ENCODE measurements around the gene SHLD1. TPM values are rescaled to one million over a fixed set of nuclear protein-coding genes. Genes with fewer than 3 reads are reported as not detected.
"Not testable (repeated sequence)": the region's sequence is repeated elsewhere in the genome, so short reads cannot be mapped to it uniquely, and the experiment has no call there.

The SHLD1 gene
- total and polyA plus RNA-seq, 12 donors: 3.2 to 8.5 (median 4.8) TPM

DNA sequence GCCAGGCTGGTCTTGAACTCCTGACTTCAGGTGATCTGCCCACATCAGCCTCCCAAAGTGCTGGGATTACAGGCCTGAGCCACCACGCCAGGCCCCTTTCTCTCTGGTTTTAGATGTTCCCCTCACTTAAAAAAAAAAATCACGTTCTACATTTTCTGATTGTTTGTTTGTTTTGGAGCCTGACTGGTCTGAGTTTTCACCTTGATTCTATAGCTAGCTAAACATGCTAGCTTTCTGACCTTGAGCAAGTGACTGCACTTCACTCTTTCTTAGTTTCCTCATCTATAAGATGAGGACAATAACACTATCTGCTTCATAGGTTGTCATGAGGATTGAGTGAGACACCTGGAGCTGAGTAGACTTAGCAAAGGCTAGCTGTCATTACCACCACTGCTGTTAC, 43.7 kb downstream of the SHLD1 start:
- peaks cover 0 to 9% (median 0%) of the 10 kb centered on the region in 9 donors for H3K36me3 ChIP-seq
- H3K4me1 ChIP-seq: peaks cover 0 to 6% (median 0%) of the 10 kb centered on the region in 9 donors
- DNase-seq (no peak), ATAC-seq (no peak)
- H3K27me3 ChIP-seq: no peaks in the 10 kb centered on the region
- no peak overlapping the region for H3K4me3 ChIP-seq
- H3K27ac ChIP-seq: no peak overlapping the region
- intact Hi-C loops (cut with DNase I): loop anchor here in 2 of 10 donors (10.0 kb wide), 3 partner anchors 141 to 249 kb away; no protein-coding TSS in a partner anchor
- 85 to 86% methylated on average over 2 of the region's 2 CpGs for WGBS, 2 donors
- no peaks in the 10 kb centered on the region for H3K9me3 ChIP-seq
- TF ChIP-seq, protein P1, sequence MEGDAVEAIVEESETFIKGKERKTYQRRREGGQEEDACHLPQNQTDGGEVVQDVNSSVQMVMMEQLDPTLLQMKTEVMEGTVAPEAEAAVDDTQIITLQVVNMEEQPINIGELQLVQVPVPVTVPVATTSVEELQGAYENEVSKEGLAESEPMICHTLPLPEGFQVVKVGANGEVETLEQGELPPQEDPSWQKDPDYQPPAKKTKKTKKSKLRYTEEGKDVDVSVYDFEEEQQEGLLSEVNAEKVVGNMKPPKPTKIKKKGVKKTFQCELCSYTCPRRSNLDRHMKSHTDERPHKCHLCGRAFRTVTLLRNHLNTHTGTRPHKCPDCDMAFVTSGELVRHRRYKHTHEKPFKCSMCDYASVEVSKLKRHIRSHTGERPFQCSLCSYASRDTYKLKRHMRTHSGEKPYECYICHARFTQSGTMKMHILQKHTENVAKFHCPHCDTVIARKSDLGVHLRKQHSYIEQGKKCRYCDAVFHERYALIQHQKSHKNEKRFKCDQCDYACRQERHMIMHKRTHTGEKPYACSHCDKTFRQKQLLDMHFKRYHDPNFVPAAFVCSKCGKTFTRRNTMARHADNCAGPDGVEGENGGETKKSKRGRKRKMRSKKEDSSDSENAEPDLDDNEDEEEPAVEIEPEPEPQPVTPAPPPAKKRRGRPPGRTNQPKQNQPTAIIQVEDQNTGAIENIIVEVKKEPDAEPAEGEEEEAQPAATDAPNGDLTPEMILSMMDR (IDR thresholded peaks at IDR 0.05): no peak

DNA sequence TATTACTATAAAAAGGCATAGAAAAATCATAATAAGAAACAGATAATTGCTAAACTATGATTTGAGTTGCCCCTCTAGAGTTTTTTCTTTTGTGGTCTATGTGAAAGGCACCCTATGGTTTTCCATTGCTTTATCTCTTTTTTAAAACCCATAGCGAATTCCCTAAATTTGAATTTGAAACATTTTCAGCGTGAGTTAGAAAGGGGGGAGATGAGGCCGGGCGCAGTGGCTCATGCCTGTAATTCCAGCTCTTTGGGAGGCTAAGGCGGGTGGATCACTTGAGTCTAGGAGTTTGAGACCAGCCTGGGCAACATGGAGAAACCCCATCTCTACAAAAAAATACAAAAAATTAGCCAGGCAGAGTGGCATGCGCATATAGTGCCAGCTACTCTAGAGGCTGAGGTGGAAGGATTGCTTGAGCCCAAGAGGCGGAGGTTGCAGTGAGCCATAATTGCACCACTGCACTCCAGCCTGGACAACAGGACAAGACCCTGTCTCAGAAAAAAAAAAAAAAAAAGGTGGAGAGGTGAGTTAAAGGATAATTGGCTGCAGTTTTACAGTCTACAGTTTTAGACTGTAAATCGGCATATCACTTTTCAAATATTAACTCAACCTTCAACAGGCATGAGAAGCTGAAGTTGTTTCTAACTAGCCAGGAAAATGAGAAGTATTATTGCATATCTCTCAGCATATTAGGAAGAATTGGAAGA, 46.3 kb downstream of the SHLD1 start:
- no peak for ATAC-seq
- peaks cover 0 to 9% (median 0%) of the 10 kb centered on the region in 9 donors for H3K36me3 ChIP-seq
- TF ChIP-seq, protein P1 (IDR thresholded peaks at IDR 0.05): no peak
- no peak overlapping the region for H3K4me3 ChIP-seq
- WGBS, 2 donors: 96 to 97% methylated on average over 8 of the region's 8 CpGs
- no peaks in the 10 kb centered on the region for H3K9me3 ChIP-seq
- no peak overlapping the region for H3K27ac ChIP-seq
- no peaks in the 10 kb centered on the region for H3K4me1 ChIP-seq
- H3K27me3 ChIP-seq: no peaks in the 10 kb centered on the region
- no peak for DNase-seq
- intact Hi-C loops (cut with DNase I): loop anchor here in 2 of 10 donors (10.0 kb wide), 3 partner anchors 138 to 252 kb away; no protein-coding TSS in a partner anchor

DNA sequence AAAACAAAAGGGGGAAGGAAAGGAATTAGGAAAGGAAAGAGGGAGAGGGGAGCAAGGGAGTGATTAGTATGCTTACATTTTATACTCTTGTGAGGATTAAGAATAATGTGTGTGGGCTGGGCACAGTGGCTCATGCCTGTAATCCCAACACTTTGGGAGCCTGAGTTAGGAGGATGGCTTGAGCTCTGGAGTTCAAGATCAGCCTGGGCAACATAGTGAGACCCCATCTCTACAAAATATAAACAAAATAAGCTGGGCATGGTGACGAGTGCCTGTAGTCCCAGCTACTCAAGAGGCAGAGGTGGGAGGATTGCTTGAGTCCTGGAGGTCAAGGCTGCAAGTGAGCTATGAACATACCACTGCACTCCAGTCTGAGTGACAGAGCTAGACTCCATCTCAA, 47.0 kb downstream of the SHLD1 start:
- Histone ChIP-seq H3K9me3 (no peaks in the 10 kb centered on the region), H3K4me3 (no peak overlapping the region), H3K36me3 (peaks cover 0 to 9% (median 0%) of the 10 kb centered on the region in 9 donors), H3K4me1 (no peaks in the 10 kb centered on the region), H3K27ac (no peak overlapping the region), H3K27me3 (no peaks in the 10 kb centered on the region)
- intact Hi-C loops (cut with DNase I): loop anchor here in 2 of 10 donors (10.0 kb wide), 3 partner anchors 138 to 252 kb away; no protein-coding TSS in a partner anchor
- ATAC-seq (no peak), DNase-seq (no peak)
- TF ChIP-seq, protein P1 (IDR thresholded peaks at IDR 0.05): no peak
- WGBS, 2 donors: 76 to 86% methylated on average over 1 of the region's 1 CpG

DNA sequence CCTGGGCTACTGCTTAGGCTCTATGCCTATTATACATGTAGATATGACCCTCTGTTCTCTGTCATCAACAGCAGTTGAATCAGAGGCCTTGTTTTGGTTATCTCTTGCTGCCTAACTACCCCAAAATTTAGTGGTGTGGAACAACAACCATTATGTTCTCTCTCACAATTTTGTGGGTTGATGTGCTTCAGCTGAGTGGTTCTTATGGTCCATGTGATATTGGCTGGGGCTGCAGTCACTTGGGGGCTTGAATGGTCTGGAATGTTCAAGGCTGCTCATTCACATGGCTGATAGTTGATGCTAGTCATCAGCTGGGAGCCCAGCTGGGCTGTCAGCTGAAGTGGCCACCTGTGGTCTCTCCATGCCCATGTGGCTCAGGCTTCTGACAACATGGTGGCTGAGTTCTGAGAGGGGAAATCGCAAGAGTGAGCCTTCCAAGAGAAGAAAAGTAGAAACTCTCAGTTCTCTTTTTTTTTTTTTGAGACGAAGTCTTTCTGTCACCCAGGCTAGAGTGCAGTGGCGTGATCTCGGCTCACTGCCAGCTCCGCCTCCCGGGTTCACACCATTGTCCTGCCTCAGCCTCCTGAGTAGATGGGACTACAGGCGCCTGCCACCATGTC, 47.8 kb downstream of the SHLD1 start:
- Histone ChIP-seq H3K27ac (no peak overlapping the region), H3K4me3 (no peak overlapping the region), H3K4me1 (no peaks in the 10 kb centered on the region), H3K9me3 (no peaks in the 10 kb centered on the region), H3K27me3 (no peaks in the 10 kb centered on the region), H3K36me3 (peaks cover 0 to 9% (median 0%) of the 10 kb centered on the region in 9 donors)
- 74 to 80% methylated on average over 7 of the region's 7 CpGs for whole genome bisulfite sequencing, 2 donors
- DNase-seq (peak in 1 of 2 donors; percentile 28), ATAC-seq (peak in 1 of 8 donors; percentile 29)
- intact Hi-C loops (cut with DNase I): loop anchor here in 2 of 10 donors (10.0 kb wide), 3 partner anchors 137 to 253 kb away; no protein-coding TSS in a partner anchor
- TF ChIP-seq, protein P1 (IDR thresholded peaks at IDR 0.05): no peak

DNA sequence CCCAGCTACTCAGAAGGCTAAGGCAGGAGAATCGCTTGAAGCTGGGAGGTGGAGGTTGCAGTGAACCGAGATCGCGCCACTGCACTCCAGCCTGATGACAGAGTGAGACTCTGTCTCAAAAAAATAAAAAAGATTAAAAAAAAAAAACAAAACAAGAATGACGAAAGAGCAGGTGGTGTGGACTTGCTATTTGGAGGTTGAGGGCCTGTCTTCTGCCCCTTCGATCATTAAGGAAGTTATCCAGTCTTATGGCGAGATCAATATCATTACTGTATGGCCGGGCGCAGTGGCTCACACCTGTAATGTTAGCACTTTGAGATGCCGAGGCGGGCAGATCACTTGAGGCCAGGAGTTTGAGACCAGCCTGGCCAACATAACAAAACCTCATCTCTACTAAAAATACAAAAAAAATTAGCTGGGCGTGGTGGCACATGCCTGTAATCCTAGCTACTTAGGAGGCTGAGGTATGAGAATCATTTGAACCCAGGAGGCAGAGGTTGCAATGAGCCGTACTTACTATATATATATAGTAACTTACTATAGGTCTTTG, 53.6 kb downstream of the SHLD1 start:
- ATAC-seq, H3K27me3 ChIP-seq, H3K9me3 ChIP-seq, H3K4me3 ChIP-seq, H3K27ac ChIP-seq, H3K36me3 ChIP-seq, DNase-seq: not testable (repeated sequence)
- WGBS, 2 donors: 95 to 96% methylated on average over 13 of the region's 13 CpGs
- peaks cover 0 to 23% (median 15%) of the 10 kb centered on the region in 9 donors for H3K4me1 ChIP-seq
- intact Hi-C loops (cut with DNase I): loop anchor here in 2 of 10 donors (10.0 kb wide), 2 partner anchors 131 to 271 kb away; no protein-coding TSS in a partner anchor
